Activated CD8-positive, alpha-beta memory T cell treated with anti-CD3 and anti-CD28 coated beads, Interleukin-2, amount 10 ng/mL, durations not matched to agents 7 days and 5 days (primary cell): ENCODE measurements around the gene NDE1. TPM values are rescaled to one million over a fixed set of nuclear protein-coding genes. Genes with fewer than 3 reads are reported as not detected.

Experiments used
- ATAC-seq: fragments of 150-1000 bp; cut with Tn5 transposase; one replicate; pipeline ENCODE4 v1.10.0; 2021; ENCODE audit warnings: moderate library complexity
- CTCF ChIA-PET: fragments of 350-600 bp; sonication (Branson Sonifier 250); formaldehyde crosslinking; loops from one replicate; lab custom pipeline; 2021; ENCODE audit warnings: antibody characterized with exemption; lab: Charles Lee
- DNase-seq: peaks from one replicate; pipeline ENCODE4 v3.0.0-alpha.2; 2020
- H3K27ac Mint-ChIP-seq: one replicate; pipeline ENCODE4 v1.8.0; 2021; ENCODE audit warnings: mild to moderate bottlenecking, mixed read lengths
- H3K27me3 Mint-ChIP-seq: one replicate; pipeline ENCODE4 v1.8.0; 2021; ENCODE audit warnings: mixed read lengths
- H3K36me3 Mint-ChIP-seq: one replicate; pipeline ENCODE4 v1.8.0; 2021; ENCODE audit warnings: mild to moderate bottlenecking, mixed read lengths
- H3K4me1 Mint-ChIP-seq: one replicate; pipeline ENCODE4 v1.8.0; 2021; ENCODE audit warnings: mixed read lengths
- H3K4me3 Mint-ChIP-seq: one replicate; pipeline ENCODE4 v1.8.0; 2021; ENCODE audit warnings: mild to moderate bottlenecking, moderate library complexity, mixed read lengths
- H3K9me3 Mint-ChIP-seq: one replicate; pipeline ENCODE4 v1.8.0; 2022; ENCODE audit warnings: low read depth, mixed read lengths
- total RNA-seq, 2 experiments: library from RNA; stranded (reverse); gene quantifications; one replicate each; pipeline ENCODE4 v1.2.3, GENCODE V29; 2021

The NDE1 gene
- total RNA-seq, 2 experiments from 2014 or later, result 127 to 138 TPM

DNA sequence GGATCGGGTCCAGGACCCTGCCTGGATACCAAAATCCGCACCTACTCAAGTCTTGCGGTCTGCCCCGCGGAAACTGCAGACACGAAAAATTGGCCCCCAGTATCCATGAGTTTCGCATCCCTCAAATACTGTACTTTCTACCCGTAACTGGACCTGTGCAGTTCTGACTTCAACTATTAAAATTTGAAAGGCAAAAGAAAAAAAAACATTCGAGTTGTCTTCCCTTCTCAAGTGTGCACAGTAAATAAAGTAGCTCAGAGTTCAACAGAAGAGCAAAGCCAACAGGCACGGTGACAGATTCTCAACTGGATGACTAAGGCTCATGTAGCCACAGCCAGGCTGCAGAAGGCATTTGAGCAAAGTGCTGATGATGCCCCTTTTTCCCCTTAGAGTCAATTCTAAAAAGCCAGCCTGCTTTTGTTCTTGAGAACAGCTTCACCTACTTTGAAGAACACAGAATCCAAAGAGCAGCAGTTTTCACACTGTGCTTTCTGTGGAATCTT lies 39.6 kb upstream of the NDE1 start:
- Mint-ChIP-seq H3K27me3 (no peaks in the 10 kb centered on the region), H3K9me3 (no peaks in the 10 kb centered on the region), H3K27ac (no peak overlapping the region), H3K4me1 (peaks cover 6% of the 10 kb centered on the region), H3K4me3 (no peak overlapping the region), H3K36me3 (peaks cover 52% of the 10 kb centered on the region)
- no peak for ATAC-seq
- CTCF ChIA-PET, result interaction anchor here (0.7 to 1.7 kb wide), 2 partner anchors 11 to 12 kb away, joined by 3 to 4 read pairs; no protein-coding TSS in a partner anchor
- DNase-seq, result no peak

GRCh38 chr16:15611610-15612009 lies 38.4 kb upstream of the NDE1 start:
- Mint-ChIP-seq H3K9me3 (no peaks in the 10 kb centered on the region), H3K27me3 (no peaks in the 10 kb centered on the region), H3K36me3 (peaks cover 47% of the 10 kb centered on the region), H3K27ac (no peak overlapping the region), H3K4me3 (no peak overlapping the region), H3K4me1 (peaks cover 6% of the 10 kb centered on the region)
- no peak for DNase-seq
- CTCF ChIA-PET, result no interaction called here
- ATAC-seq, result no peak

- Mint-ChIP-seq H3K27ac (no peak overlapping the region), H3K9me3 (no peaks in the 10 kb centered on the region), H3K4me1 (peaks cover 6% of the 10 kb centered on the region), H3K4me3 (no peak overlapping the region), H3K36me3 (peaks cover 53% of the 10 kb centered on the region), H3K27me3 (no peaks in the 10 kb centered on the region)
- CTCF ChIA-PET, result no interaction called here
- no peak for DNase-seq
- no peak for ATAC-seq
These were observed 36.4 kb upstream of the NDE1 start for GRCh38 chr16:15613676-15614075.

DNA sequence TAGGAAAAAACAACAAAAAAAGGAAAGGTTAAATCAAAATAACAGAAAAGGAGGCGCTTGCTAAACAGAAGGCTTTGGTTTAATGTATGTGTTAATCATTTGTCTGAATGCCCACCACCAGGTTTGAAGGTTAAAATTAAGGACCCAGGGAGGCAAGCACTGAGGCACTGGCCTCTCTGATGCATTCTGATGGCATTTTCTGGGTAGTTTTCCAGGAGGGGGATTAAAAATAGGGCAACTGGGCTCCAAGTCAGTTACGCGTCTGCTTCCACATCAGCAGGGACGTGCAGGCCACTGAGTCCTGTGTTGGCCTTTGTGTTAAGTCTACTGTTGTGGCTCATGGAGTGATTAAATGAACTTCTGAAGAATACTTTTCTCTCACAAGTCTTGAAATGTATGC lies 34.0 kb upstream of the NDE1 start:
- Mint-ChIP-seq H3K27ac (no peak overlapping the region), H3K9me3 (no peaks in the 10 kb centered on the region), H3K4me1 (no peaks in the 10 kb centered on the region), H3K27me3 (no peaks in the 10 kb centered on the region), H3K4me3 (no peak overlapping the region), H3K36me3 (peaks cover 47% of the 10 kb centered on the region)
- ATAC-seq (no peak), DNase-seq (no peak)
- CTCF ChIA-PET, result no interaction called here

DNA sequence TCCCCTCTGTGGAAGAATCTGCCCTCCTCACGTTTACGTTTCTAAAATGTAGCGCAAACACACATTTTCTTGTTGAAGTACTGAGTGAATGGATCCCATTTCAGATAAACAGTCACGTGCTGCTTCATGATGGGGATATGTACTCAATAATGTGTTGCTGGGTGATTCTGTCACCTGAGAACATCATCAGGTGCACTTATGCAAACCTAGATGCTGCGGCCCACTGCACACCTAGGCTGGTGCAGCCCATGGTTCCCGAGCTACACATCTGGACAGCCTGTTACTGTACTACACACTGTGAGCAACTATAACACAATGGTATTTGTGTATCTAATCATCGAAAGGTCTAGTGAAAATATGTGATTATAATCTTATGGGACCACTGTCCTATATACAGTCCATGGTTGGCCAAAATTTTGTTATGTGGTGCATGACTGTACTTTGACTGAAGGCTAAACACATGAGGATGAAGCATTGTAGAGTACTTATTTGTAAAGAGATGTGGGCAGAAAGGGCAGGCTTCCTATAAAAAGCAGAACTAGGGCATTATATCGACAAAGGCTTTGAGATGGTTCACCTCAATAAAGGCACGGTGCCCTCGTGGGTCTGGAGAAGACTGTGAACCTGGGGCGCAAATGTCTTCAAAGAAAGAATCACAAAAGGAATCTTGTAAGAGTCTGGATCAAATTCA lies 33.4 kb upstream of the NDE1 start:
- peaks cover 47% of the 10 kb centered on the region for H3K36me3 Mint-ChIP-seq
- CTCF ChIA-PET, result no interaction called here
- H3K4me3 Mint-ChIP-seq, result no peak overlapping the region
- H3K27me3 Mint-ChIP-seq, result no peaks in the 10 kb centered on the region
- DNase-seq (no peak), ATAC-seq (no peak)
- H3K4me1 Mint-ChIP-seq, result no peaks in the 10 kb centered on the region
- H3K9me3 Mint-ChIP-seq, result no peaks in the 10 kb centered on the region
- no peak overlapping the region for H3K27ac Mint-ChIP-seq

- Mint-ChIP-seq H3K27me3 (no peaks in the 10 kb centered on the region), H3K9me3 (no peaks in the 10 kb centered on the region), H3K4me1 (no peaks in the 10 kb centered on the region), H3K36me3 (peaks cover 43% of the 10 kb centered on the region), H3K27ac (no peak overlapping the region), H3K4me3 (no peak overlapping the region)
- no peak for DNase-seq
- ATAC-seq, result no peak
- CTCF ChIA-PET, result no interaction called here
These were observed 32.1 kb upstream of the NDE1 start for GRCh38 chr16:15617901-15618300.

DNA sequence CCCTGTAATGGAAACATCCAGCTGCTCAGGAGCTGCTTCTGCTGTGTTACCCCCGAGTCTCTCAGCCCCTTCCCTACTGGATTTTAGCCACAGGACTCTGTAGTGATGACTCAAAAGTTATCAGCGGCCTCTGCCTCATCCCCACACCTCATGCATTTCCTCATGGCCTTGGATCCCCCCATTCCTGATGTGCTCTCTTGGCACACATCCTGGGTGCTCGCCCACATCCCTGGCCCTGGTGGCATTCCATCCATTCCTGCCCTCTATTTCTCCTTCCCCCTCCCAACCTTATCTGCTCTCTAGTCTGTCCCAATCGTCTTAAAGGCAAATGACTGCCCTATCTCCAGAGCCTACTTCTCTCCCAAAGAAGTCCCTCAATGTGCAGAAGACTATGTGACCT lies 31.7 kb upstream of the NDE1 start:
- CTCF ChIA-PET, result no interaction called here
- no peak overlapping the region for H3K4me3 Mint-ChIP-seq
- no peaks in the 10 kb centered on the region for H3K27me3 Mint-ChIP-seq
- no peak overlapping the region for H3K27ac Mint-ChIP-seq
- peaks cover 41% of the 10 kb centered on the region for H3K36me3 Mint-ChIP-seq
- ATAC-seq, result no peak
- no peaks in the 10 kb centered on the region for H3K9me3 Mint-ChIP-seq
- DNase-seq, result no peak
- no peaks in the 10 kb centered on the region for H3K4me1 Mint-ChIP-seq

- H3K9me3 Mint-ChIP-seq, result no peaks in the 10 kb centered on the region
- peaks cover 52% of the 10 kb centered on the region for H3K36me3 Mint-ChIP-seq
- CTCF ChIA-PET, result interaction anchor here (1.2 to 1.5 kb wide), 3 partner anchors 10 to 202 kb away, joined by 3 to 4 read pairs (median 3); partner anchors contain the start of gene MARF1
- ATAC-seq, result no peak
- H3K27ac Mint-ChIP-seq, result no peak overlapping the region
- no peaks in the 10 kb centered on the region for H3K27me3 Mint-ChIP-seq
- DNase-seq, result no peak
- no peak overlapping the region for H3K4me3 Mint-ChIP-seq
- no peaks in the 10 kb centered on the region for H3K4me1 Mint-ChIP-seq
These were observed 29.3 kb upstream of the NDE1 start for GRCh38 chr16:15620611-15621195.

DNA sequence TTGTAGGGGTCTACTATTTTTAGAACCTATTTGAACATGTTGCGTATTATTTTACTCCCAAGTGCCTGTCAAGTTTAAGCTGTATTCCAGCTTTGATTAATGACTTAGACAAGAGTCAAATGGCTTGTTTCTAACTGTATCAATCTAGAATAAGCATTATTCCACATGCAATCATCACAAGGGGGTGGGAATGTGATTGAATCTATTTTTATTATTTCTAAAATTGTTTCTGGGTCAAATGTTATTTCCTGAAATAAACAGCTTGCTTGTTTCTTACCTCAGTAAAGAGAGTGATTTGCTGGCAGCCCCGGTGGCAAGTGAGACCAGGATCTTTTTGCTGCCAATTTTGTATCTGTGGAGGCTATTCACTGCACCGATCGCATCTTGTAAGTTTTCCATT lies 28.6 kb upstream of the NDE1 start:
- Mint-ChIP-seq H3K9me3 (no peaks in the 10 kb centered on the region), H3K4me1 (no peaks in the 10 kb centered on the region), H3K4me3 (no peak overlapping the region), H3K36me3 (peaks cover 50% of the 10 kb centered on the region), H3K27ac (no peak overlapping the region), H3K27me3 (no peaks in the 10 kb centered on the region)
- DNase-seq (no peak), ATAC-seq (no peak)
- CTCF ChIA-PET, result interaction anchor here (1.2 to 1.5 kb wide), 3 partner anchors 11 to 201 kb away, joined by 3 to 4 read pairs (median 3); partner anchors contain the start of gene MARF1

DNA sequence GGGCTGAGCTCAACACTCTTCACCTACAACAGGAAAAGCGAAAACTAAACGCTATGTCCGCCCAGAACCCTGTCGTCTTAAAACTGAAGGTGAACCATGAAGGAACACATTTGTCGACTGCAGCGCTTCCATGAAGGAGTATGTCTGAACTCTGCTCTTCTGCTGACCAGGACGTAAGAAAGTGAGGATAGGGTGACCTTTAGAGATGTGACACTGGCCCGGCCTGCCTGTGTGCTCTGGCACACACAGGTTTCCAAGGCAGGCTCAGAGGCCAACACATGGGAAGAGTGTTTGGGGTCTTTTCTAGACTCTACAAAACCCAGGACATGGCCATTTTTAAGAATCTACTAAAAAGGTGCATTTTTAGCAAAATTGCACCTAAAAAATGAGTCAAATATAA lies 28.2 kb upstream of the NDE1 start:
- H3K36me3 Mint-ChIP-seq, result peaks cover 48% of the 10 kb centered on the region
- H3K4me3 Mint-ChIP-seq, result no peak overlapping the region
- CTCF ChIA-PET, result interaction anchor here (0.9 to 1.5 kb wide), 4 partner anchors 11 to 200 kb away, joined by 3 to 4 read pairs (median 4); partner anchors contain the start of gene MARF1
- ATAC-seq (no peak), DNase-seq (no peak)
- H3K9me3 Mint-ChIP-seq, result no peaks in the 10 kb centered on the region
- H3K27me3 Mint-ChIP-seq, result no peaks in the 10 kb centered on the region
- no peaks in the 10 kb centered on the region for H3K4me1 Mint-ChIP-seq
- no peak overlapping the region for H3K27ac Mint-ChIP-seq

GRCh38 chr16:15631730-15632409 lies 18.2 kb upstream of the NDE1 start:
- Mint-ChIP-seq H3K36me3 (peaks cover 59% of the 10 kb centered on the region), H3K27me3 (no peaks in the 10 kb centered on the region), H3K27ac (no peak overlapping the region), H3K9me3 (no peaks in the 10 kb centered on the region), H3K4me3 (no peak overlapping the region), H3K4me1 (peaks cover 19% of the 10 kb centered on the region)
- no peak for ATAC-seq
- no peak for DNase-seq
- CTCF ChIA-PET, result interaction anchor here (1.9 kb wide), 1 partner anchor 11 kb away, joined by 9 read pairs; the partner anchor contains the start of gene MARF1

GRCh38 chr16:15635926-15636325 lies 14.1 kb upstream of the NDE1 start:
- no peak for ATAC-seq

GRCh38 chr16:15636392-15636873 lies 13.6 kb upstream of the NDE1 start:
- Mint-ChIP-seq H3K27ac (peak overlapping the region; percentile 80), H3K27me3 (no peaks in the 10 kb centered on the region), H3K4me1 (peaks cover 57% of the 10 kb centered on the region), H3K4me3 (peak overlapping the region; percentile 0), H3K9me3 (no peaks in the 10 kb centered on the region), H3K36me3 (peaks cover 69% of the 10 kb centered on the region)
- CTCF ChIA-PET, result no interaction called here
- ATAC-seq (peak; percentile 49), DNase-seq (peak; percentile 36)

More at GRCh38 chr16:15635926-15636325, 14.1 kb upstream of the NDE1 start:
- Mint-ChIP-seq H3K4me3 (no peak overlapping the region), H3K4me1 (peaks cover 52% of the 10 kb centered on the region), H3K36me3 (peaks cover 72% of the 10 kb centered on the region), H3K9me3 (no peaks in the 10 kb centered on the region), H3K27me3 (no peaks in the 10 kb centered on the region), H3K27ac (peak overlapping the region; percentile 80)
- peak; percentile 18 for DNase-seq
- CTCF ChIA-PET, result no interaction called here
